HL-60 (cell line): ENCODE data around the gene TIGD3.
A peak's percentile ranks its signal among the peaks of the same experiment; 100 is the strongest.

Source experiments
- DNase-seq, 2 experiments: peaks; one replicate each; pipeline ENCODE4 v3.0.0-alpha.2; 2010 to 2020; ENCODE audit warnings: low read depth in 1 of 2, low spot score in 1 of 2
- H3K27ac ChIP-seq: fragments of 250-450 bp; sonication (Bioruptor Pico); replicated peaks from 2 replicates; pipeline ENCODE4 v1.5.1; 2020; ENCODE audit warnings: mild to moderate bottlenecking, moderate library complexity
- H3K27me3 ChIP-seq: fragments of 250-450 bp; sonication (Bioruptor Pico); 2 replicates; pipeline ENCODE4 v1.5.1; 2021; ENCODE audit warnings: mild to moderate bottlenecking, moderate library complexity; ENCODE audit not compliant: insufficient read depth, poor library complexity, severe bottlenecking
- H3K4me3 ChIP-seq: replicated peaks from 2 replicates; pipeline ENCODE4 v1.5.1; 2011; ENCODE audit warnings: mild to moderate bottlenecking, control low read depth, low read length; ENCODE audit not compliant: insufficient read depth
- GABPA ChIP-seq: IDR thresholded peaks from 2 replicates; pipeline ENCODE4 v1.6.1; 2012; ENCODE audit warnings: low read depth
- POLR2AphosphoS5 ChIP-seq: IDR thresholded peaks from 2 replicates; pipeline ENCODE4 v1.6.1; 2012; ENCODE audit warnings: low read depth
- SPI1 ChIP-seq: IDR thresholded peaks from 2 replicates; pipeline ENCODE4 v1.6.1; 2012; ENCODE audit warnings: low read depth, mild to moderate bottlenecking, borderline replicate concordance
- TF ChIP-seq, protein P1 (sequence below): IDR thresholded peaks from one replicate; pipeline ENCODE4 v1.5.1; 2011; ENCODE audit warnings: low read length, control low read depth, inconsistent platforms; ENCODE audit not compliant: insufficient read depth
- TF ChIP-seq, protein P2 (sequence below): IDR thresholded peaks from 2 replicates; pipeline ENCODE4 v1.6.1; 2012; ENCODE audit warnings: low read depth; ENCODE audit not compliant: insufficient replicate concordance

TIGD3 gene

DNA sequence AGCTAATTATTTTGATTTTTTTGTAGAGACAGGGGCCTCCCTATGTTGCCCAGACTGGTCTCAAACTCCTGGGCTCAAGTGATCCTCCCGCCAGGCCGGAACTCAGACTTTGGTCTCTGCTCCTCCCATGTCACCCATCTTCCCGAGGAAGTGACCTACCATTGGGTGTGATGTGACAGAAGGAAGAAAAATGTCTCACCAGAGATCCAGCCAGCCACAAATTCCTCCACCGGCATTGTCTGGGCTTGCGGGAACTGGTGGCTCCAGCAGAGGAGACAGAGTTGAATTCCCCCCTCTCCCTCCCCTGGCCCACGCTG is 27.1 kb downstream of the TIGD3 start:
- TF ChIP-seq, protein P1, sequence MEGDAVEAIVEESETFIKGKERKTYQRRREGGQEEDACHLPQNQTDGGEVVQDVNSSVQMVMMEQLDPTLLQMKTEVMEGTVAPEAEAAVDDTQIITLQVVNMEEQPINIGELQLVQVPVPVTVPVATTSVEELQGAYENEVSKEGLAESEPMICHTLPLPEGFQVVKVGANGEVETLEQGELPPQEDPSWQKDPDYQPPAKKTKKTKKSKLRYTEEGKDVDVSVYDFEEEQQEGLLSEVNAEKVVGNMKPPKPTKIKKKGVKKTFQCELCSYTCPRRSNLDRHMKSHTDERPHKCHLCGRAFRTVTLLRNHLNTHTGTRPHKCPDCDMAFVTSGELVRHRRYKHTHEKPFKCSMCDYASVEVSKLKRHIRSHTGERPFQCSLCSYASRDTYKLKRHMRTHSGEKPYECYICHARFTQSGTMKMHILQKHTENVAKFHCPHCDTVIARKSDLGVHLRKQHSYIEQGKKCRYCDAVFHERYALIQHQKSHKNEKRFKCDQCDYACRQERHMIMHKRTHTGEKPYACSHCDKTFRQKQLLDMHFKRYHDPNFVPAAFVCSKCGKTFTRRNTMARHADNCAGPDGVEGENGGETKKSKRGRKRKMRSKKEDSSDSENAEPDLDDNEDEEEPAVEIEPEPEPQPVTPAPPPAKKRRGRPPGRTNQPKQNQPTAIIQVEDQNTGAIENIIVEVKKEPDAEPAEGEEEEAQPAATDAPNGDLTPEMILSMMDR = no peak
- TF ChIP-seq POLR2AphosphoS5 (no peak), SPI1 (peak; percentile 27; the same call in 1 of the 2 replicates), GABPA (no peak)
- TF ChIP-seq, protein P2, sequence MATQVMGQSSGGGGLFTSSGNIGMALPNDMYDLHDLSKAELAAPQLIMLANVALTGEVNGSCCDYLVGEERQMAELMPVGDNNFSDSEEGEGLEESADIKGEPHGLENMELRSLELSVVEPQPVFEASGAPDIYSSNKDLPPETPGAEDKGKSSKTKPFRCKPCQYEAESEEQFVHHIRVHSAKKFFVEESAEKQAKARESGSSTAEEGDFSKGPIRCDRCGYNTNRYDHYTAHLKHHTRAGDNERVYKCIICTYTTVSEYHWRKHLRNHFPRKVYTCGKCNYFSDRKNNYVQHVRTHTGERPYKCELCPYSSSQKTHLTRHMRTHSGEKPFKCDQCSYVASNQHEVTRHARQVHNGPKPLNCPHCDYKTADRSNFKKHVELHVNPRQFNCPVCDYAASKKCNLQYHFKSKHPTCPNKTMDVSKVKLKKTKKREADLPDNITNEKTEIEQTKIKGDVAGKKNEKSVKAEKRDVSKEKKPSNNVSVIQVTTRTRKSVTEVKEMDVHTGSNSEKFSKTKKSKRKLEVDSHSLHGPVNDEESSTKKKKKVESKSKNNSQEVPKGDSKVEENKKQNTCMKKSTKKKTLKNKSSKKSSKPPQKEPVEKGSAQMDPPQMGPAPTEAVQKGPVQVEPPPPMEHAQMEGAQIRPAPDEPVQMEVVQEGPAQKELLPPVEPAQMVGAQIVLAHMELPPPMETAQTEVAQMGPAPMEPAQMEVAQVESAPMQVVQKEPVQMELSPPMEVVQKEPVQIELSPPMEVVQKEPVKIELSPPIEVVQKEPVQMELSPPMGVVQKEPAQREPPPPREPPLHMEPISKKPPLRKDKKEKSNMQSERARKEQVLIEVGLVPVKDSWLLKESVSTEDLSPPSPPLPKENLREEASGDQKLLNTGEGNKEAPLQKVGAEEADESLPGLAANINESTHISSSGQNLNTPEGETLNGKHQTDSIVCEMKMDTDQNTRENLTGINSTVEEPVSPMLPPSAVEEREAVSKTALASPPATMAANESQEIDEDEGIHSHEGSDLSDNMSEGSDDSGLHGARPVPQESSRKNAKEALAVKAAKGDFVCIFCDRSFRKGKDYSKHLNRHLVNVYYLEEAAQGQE = peak; percentile 22
- Histone ChIP-seq H3K27me3 (no peaks in the 10 kb centered on the region), H3K27ac (peak overlapping the region; percentile 83), H3K4me3 (peak overlapping the region; percentile 32)
- DNase-seq = peak in 1 of 2 experiments; percentile 62

DNA sequence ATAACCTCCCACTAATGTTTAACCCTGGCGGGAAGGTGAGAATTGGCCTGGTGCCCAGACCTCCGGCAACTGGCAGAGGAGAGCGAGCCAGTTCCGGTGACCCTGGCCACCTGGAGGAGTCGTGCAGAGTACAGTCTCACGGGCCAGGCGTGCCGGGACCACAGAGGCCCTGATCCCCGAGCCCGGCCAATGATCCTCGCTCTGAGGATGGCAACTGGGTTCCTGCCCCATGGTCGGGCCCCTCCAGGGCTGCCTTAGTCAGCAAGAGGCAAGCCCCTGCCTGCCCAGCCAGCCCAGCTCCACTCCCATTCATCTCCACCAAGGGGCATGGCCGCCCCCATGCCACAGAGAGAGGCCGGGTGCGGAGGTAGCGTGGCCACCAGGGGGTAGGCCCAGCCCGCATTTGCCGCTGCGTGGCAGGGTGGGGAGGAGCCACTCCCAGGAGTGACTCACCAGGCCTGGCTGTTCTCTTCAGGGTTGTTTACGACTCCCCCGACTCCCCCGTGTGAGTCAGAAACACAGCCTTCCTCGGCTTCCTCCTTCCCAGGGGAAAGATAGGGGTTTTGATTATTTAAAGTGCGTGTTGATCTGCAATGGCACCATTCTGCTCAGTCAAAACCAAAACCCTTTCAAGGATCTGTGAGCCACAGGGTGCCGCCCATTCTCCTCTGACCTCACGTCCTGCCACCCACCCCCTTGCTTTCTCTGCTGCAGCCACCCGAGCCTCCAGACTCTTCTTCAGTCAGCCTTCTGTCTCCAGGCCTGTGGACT is 27.7 kb downstream of the TIGD3 start, which contains the start of gene SLC25A45:
Gene SLC25A45, minus strand, starts transcription at position 614 of the 771 bp plus-strand sequence. CDS start 695 bp downstream, outside the sequence.
- Histone ChIP-seq H3K27ac (peak within 1 kb of the TSS; percentile 83), H3K4me3 (peak within 1 kb of the TSS; percentile 32), H3K27me3 (no peaks in the 10 kb centered on the region)
- TF ChIP-seq POLR2AphosphoS5 (peak; percentile 33; the same call in 1 of the 2 replicates), GABPA (no peak), SPI1 (no peak)
- TF ChIP-seq, protein P2 = no peak
- TF ChIP-seq, protein P1 = peak; percentile 28
- DNase-seq = peak; percentile 90 to 91

DNA sequence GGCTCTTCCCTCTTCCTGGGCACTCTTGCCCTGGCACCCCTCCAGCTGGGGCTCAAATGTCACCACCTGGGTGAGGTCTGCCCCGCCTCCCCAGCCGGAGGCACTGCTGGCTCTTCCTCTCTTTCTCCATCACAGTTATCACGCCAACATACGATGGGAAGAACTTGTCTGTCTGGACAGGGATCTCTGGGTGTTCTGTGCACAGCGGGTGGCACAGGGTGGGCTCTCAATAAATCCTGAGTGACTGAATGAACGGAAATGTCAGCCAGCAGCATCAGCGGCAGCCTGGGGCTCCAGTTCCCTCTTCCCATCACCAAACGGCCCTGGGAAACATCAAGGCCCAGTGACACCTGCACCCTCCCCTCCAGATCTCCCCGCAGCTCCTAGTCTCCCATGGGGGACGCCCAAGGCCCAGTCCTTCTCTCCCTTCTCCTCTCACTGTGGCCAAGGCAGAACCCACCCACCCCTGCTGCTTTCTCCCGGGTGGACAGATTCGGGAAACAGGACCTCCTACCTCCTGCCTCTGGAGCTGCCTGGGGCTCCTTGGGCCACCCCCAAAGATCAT is 28.3 kb downstream of the TIGD3 start:
- no peaks in the 10 kb centered on the region for H3K27me3 ChIP-seq
- no peak for DNase-seq
- TF ChIP-seq, protein P2 = no peak
- peak; percentile 54; the same call in 1 of the 2 replicates for TF ChIP-seq SPI1
- H3K27ac ChIP-seq = peak overlapping the region; percentile 83
- peak overlapping the region; percentile 32 for H3K4me3 ChIP-seq
